Large intestine (tissue), 3 donors: ENCODE data around the gene FBP1. TPM values are rescaled to one million over a fixed set of nuclear protein-coding genes. Genes with fewer than 3 reads are reported as not detected.
A peak's percentile ranks its signal among the peaks of the same experiment; 100 is the strongest.

ENCODE experiments used
- DNase-seq, 2 donors: peaks; one replicate each; pipeline versions ENCODE4 v3.0.0 to v3.0.0-alpha.2; 2013
- H3K27ac ChIP-seq: one replicate; pipeline ENCODE4 v1.5.1; 2013; ENCODE audit warnings: low read length
- H3K27me3 ChIP-seq: 2 replicates; pipeline ENCODE4 v1.6.1; 2013; ENCODE audit warnings: low read length; ENCODE audit not compliant: control insufficient read depth, insufficient read depth
- H3K36me3 ChIP-seq: 2 replicates; pipeline ENCODE4 v1.6.1; 2013; ENCODE audit warnings: low read length; ENCODE audit not compliant: control insufficient read depth, insufficient read depth
- H3K4me1 ChIP-seq: one replicate; pipeline ENCODE4 v1.6.1; 2013; ENCODE audit warnings: low read length; ENCODE audit not compliant: control insufficient read depth, insufficient read depth
- H3K4me3 ChIP-seq: one replicate; pipeline ENCODE4 v1.5.1; 2013; ENCODE audit warnings: low read length
- H3K9me3 ChIP-seq: one replicate; pipeline ENCODE4 v1.6.1; 2013; ENCODE audit warnings: mild to moderate bottlenecking, low read depth, low read length, moderate library complexity; ENCODE audit not compliant: control insufficient read depth
- WGBS: methylation state at CpG from one replicate; pipeline ENCODE4 v1.1.5; 2013; ENCODE audit warnings: low lambda C conversion rate; ENCODE audit not compliant: insufficient coverage; 5-methylcytosine and 5-hydroxymethylcytosine counted together
- polyA plus RNA-seq: library from polyadenylated mRNA; unstranded; fragments of 120-200 nt; gene quantifications from one replicate; pipeline ENCODE4 v1.2.1, GENCODE V29; 2013

Gene FBP1
- polyA plus RNA-seq, 1 donor = 259 TPM

DNA sequence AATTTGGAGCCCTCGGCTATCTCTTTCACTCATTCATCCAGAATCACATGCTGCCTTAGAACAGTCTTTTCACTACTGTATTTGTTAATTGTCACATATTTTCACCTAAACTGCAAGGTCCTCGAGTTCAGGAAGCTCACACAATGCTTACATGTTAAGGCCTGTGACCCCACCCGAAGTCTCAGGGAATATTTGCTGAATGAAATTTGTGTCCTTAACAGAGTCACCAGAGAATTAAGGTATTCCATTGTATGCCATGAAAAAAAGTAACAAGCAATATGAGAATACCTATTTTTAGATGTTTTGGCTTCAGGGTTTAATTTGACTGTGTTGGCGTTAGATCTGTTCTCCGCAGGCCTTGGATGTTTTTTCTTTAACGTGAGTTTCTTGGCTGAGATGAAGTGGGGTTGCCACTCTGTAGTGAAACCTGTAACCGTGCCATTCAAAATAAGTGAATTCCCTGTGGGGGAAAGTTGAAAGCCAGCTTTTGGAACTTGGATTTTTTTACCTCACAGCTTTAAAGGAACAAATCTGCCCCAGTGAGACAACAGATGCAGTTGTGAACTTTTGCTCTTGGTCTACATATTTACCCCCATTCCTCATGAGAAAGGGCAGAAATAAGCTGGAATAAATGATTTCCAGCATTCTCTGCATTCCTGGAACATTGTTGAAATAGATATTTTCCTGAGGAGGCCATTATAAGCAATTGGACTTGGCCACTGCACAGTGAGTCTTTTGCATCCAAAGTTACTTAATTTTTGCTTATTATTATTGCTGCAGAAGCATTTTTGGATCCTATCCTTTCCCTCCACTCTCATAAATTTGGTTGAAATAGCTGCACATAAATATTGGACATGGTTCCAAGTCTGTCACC, 35.9 kb upstream of the FBP1 start:
- Histone ChIP-seq H3K27me3 (no peaks in the 10 kb centered on the region), H3K4me3 (no peak overlapping the region), H3K36me3 (no peaks in the 10 kb centered on the region), H3K27ac (no peak overlapping the region), H3K4me1 (peaks cover 2% of the 10 kb centered on the region), H3K9me3 (no peaks in the 10 kb centered on the region)
- 80% methylated on average over 1 of the region's 7 CpGs for WGBS
- no peak for DNase-seq

DNA sequence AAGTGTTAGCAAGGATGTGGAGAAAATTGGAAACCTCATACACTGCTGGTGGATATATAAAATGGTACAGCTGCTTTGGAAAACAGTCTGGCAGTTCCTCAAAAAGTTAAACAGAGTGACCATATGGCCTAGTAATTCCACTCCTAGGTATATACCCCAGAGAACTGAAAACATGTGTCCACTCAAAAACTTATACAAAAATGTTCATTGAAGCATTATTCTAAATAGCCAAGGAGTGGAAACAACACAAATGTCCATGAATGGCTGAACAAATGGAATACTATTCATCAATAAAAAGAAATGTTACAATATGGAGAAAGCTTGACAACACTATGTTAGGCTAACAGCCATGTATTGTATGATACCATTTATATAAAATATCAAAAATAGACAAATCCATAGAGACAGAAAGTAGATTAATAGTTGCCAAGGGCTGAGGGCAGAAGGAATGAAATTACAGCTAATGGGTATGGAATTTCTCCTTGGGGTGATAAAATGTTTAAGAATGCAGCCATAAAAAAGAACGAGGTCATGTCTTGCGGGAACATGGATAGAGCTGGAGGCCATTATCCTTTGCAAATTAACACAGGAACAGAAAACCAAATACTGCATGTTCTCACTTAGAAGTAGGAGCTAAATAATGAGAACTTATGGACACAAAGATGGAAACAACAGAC, 33.6 kb upstream of the FBP1 start:
- no peaks in the 10 kb centered on the region for H3K9me3 ChIP-seq
- WGBS = 18% methylated on average over 2 of the region's 2 CpGs
- peak in 1 of 2 donors; percentile 31 for DNase-seq
- H3K27me3 ChIP-seq = no peaks in the 10 kb centered on the region
- peaks cover 9% of the 10 kb centered on the region for H3K4me1 ChIP-seq
- no peak overlapping the region for H3K27ac ChIP-seq
- no peak overlapping the region for H3K4me3 ChIP-seq
- no peaks in the 10 kb centered on the region for H3K36me3 ChIP-seq

DNA sequence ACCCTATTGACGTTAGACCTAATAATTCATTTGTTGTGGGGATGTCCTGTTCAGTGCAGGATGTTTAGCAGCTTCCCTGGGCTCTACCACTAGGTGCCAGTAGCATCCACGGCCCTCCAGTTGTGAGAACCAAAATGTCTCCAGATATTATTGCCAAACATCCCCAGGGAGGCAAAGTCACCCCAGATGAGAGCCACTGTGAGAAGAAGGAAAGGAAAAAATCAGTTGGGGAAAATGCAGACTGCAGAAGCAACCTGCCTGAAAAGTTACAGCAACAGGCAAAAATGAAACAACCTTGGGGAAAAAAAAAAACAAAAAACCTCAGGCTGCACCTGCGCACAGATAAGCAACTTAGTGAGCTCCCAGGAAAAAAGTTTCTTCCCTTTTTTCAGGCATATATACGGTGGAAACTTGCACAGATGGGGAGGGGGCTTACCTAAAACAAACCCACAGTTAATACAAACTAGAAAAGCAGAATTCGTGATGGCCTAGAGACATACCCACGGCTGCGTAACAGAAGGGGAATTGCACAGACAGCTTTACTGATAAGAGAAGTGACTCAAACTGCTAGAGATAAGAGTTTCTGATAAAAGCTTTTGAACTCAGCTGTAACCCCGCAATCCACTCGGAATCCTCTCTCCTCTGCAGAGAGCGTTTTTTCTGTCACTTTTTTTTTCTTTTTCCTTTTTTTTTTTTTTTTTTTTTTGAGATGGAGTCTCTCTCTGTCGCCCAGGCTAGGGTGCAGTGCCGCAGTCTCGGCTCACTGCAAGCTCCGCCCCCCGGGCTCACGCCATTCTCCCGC, 29.8 kb upstream of the FBP1 start:
- Histone ChIP-seq H3K4me1 (peaks cover 41% of the 10 kb centered on the region), H3K27me3 (no peaks in the 10 kb centered on the region), H3K9me3 (peaks cover 5% of the 10 kb centered on the region), H3K36me3 (no peaks in the 10 kb centered on the region), H3K4me3 (no peak overlapping the region), H3K27ac (peak overlapping the region; percentile 94)
- DNase-seq = peak; percentile 46 to 84
- 20% methylated on average over 1 of the region's 17 CpGs for WGBS

DNA sequence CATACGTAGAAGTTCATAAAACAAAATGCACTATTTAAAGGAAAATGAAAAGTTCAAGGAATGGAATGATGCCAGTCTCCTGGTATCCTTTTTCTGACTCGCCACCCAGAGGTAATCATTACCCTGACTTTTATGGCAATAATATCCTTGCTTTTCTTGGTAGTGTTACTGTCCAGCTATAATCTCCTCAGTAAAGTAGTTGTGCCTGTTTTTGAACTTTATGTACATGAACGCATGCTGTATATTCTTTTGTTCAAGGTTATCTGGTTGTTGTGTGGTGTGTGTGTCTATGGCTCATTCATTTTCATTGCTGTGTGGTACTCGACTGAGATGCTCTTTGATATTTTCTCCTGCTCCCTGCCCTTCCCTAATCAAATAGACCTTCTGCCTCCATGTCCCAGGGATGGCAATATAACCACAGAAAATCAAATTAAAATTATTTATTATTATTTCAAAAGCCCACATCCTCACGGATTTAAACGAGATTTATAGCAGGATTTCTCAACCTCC, 29.2 kb upstream of the FBP1 start:
- H3K4me3 ChIP-seq = no peak overlapping the region
- H3K36me3 ChIP-seq = no peaks in the 10 kb centered on the region
- H3K4me1 ChIP-seq = peaks cover 47% of the 10 kb centered on the region
- peak overlapping the region; percentile 94 for H3K27ac ChIP-seq
- peaks cover 5% of the 10 kb centered on the region for H3K9me3 ChIP-seq
- H3K27me3 ChIP-seq = no peaks in the 10 kb centered on the region
- no CpG with 5 or more reads among the region's 6 CpGs for WGBS
- peak; percentile 44 to 79 for DNase-seq

DNA sequence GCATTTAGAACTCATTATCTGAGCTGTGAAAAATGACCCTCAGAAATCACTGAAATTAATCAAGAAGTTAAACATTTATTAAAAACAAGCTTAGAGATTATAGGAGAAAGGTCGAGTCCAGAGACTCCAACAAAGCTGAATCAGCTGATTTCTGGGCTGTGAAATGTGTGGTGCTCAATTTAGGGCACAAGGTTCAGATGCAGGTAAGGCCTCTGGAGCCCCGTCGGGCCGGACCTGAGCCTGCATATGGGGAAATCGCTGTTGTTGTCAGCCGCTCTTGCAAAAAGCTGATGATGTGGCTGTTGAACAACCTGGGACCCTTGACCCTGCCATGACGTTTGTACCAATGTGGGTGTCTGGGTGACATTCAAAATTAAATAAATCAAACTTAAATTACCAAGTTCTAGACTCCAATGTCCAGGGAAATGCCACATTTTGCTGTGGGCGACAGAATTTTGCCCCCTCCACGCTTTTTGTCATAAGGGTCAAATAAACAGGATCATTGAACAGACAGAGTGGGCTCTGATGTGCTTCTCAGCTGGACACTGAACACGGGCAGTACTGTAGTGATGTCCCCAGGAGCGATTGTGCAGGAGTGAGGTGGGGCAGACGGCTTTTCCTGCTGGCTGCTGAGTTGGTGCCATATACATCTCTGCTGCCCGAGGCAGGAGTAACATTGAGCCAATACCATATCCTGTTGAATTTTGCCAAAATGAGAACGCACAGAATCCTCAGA, 27.2 kb upstream of the FBP1 start:
- peak; percentile 93 to 96 for DNase-seq
- H3K36me3 ChIP-seq = no peaks in the 10 kb centered on the region
- no peaks in the 10 kb centered on the region for H3K27me3 ChIP-seq
- no CpG with 5 or more reads among the region's 14 CpGs for WGBS
- H3K27ac ChIP-seq = peak overlapping the region; percentile 94
- H3K9me3 ChIP-seq = peaks cover 5% of the 10 kb centered on the region
- H3K4me1 ChIP-seq = peaks cover 58% of the 10 kb centered on the region
- no peak overlapping the region for H3K4me3 ChIP-seq

DNA sequence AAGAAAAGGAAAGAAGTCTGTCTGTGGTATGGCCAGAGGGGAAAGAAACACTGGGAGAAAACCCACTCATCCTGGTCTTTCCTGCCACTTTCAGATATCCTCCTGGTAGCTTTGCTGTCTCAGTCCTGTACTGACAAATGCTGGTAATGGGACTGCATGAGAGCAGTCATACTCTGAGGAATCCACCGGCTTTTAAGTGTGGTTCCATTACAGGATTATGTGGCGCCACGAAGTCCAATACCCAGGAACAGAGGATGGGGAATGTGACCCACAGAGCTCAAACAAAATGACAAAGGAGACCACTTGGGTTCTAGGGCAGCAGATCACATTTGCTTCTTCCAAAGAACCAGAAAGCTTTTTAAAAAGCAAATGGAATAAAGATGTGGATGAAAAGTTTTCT, 26.3 kb upstream of the FBP1 start:
- peaks cover 58% of the 10 kb centered on the region for H3K4me1 ChIP-seq
- no CpG with 5 or more reads among the region's 3 CpGs for WGBS

DNA sequence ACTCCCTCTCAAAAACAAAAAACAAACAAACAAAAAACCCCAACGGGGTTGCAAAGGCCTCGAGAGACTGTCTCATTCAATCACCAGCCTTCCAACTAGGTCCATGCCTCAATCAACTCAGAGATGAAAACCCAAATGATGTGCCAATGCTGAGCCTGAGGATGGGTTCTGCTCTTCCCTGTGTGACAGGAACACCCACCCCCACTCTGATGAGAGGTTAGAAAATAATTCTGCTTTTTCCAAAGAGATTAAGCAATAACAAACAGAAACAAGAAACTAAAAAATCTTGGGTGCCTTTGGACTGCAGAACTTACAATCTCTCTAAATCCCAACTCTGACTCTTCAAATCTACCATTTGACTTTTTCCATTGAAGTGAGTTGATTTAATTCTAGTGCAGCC, 25.5 kb upstream of the FBP1 start:
- H3K36me3 ChIP-seq = no peaks in the 10 kb centered on the region
- DNase-seq = no peak
- no CpG with 5 or more reads among the region's 2 CpGs for WGBS
- no peak overlapping the region for H3K4me3 ChIP-seq
- H3K4me1 ChIP-seq = peaks cover 58% of the 10 kb centered on the region
- peak overlapping the region; percentile 75 for H3K27ac ChIP-seq
- H3K9me3 ChIP-seq = peaks cover 5% of the 10 kb centered on the region
- no peaks in the 10 kb centered on the region for H3K27me3 ChIP-seq

More for the DNA sequence above, 26.3 kb upstream of the FBP1 start:
- Histone ChIP-seq H3K4me3 (no peak overlapping the region), H3K27ac (peak overlapping the region; percentile 75), H3K36me3 (no peaks in the 10 kb centered on the region), H3K9me3 (peaks cover 5% of the 10 kb centered on the region), H3K27me3 (no peaks in the 10 kb centered on the region)
- peak in 1 of 2 donors; percentile 44 for DNase-seq

DNA sequence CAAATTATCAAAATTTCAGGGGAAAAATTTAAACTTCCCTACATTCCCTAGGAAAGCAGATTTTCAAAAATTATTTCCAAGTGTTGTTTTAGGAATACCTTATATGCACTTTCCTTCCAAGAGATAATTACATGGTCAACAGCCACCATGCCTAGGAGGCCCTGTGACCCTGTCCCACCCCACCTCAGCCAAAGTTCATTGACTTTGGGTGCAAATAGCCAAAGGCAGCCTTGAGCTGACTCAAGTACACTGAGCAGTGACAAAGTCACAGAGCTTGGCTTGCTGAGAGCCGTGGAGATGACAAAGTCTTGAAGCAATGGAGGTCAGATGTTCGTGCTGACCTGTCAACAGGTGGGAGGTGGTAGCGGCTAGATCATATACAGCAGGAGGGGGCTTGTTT, 24.3 kb upstream of the FBP1 start:
- 70% methylated on average over 3 of the region's 3 CpGs for WGBS
- Histone ChIP-seq H3K9me3 (peaks cover 5% of the 10 kb centered on the region), H3K4me3 (no peak overlapping the region), H3K27ac (peak overlapping the region; percentile 60), H3K36me3 (no peaks in the 10 kb centered on the region), H3K27me3 (no peaks in the 10 kb centered on the region), H3K4me1 (peaks cover 52% of the 10 kb centered on the region)
- DNase-seq = peak; percentile 26 to 64

DNA sequence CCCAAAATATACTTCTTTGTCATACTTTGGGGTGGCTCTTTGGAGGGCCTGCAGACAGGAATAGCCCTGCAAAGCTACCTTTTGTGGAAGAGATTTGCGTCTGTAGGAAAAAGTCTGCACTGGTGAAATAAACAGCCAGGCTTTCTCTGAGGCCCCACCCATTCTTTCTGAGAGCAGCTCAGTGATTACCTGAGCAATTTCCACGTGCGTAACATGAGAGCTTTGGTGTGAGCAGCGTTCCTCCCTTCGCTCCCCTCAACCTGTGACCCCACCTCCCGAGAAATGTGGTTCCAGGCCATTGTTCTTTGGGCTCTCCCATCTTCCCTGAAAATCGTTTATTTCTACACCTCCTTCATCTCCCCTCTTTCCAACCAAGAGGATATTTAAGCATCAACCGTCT, 23.8 kb upstream of the FBP1 start:
- no peaks in the 10 kb centered on the region for H3K36me3 ChIP-seq
- H3K27ac ChIP-seq = peak overlapping the region; percentile 60
- peaks cover 51% of the 10 kb centered on the region for H3K4me1 ChIP-seq

More for the DNA sequence above, 23.8 kb upstream of the FBP1 start:
- DNase-seq = peak; percentile 29 to 75
- Histone ChIP-seq H3K27me3 (no peaks in the 10 kb centered on the region), H3K9me3 (peaks cover 5% of the 10 kb centered on the region), H3K4me3 (no peak overlapping the region)
- WGBS = 100% methylated on average over 1 of the region's 8 CpGs
